Duodenal mucosa (tissue), 2 donors: ENCODE results near the gene CNTN1.

Source experiments
- H3K27ac ChIP-seq: one replicate; pipeline ENCODE4 v1.7.0; 2013; ENCODE audit warnings: low read depth, low read length
- H3K27me3 ChIP-seq, 2 donors: one replicate each; pipeline ENCODE4 v1.7.0; 2013; ENCODE audit warnings: low read length in 2 of 2, control low read depth in 1 of 2; ENCODE audit not compliant: insufficient read depth in 2 of 2, control insufficient read depth in 1 of 2
- H3K36me3 ChIP-seq, 2 donors: one replicate each; pipeline ENCODE4 v1.7.0; 2013; ENCODE audit warnings: low read length in 2 of 2, control low read depth in 1 of 2; ENCODE audit not compliant: insufficient read depth in 2 of 2, control insufficient read depth in 1 of 2
- H3K4me1 ChIP-seq, 2 donors: one replicate each; pipeline ENCODE4 v1.7.0; 2013; ENCODE audit warnings: low read length in 2 of 2, control low read depth in 1 of 2; ENCODE audit not compliant: insufficient read depth in 2 of 2, control insufficient read depth in 1 of 2
- H3K4me3 ChIP-seq, 2 donors: one replicate each; pipeline ENCODE4 v1.7.0; 2013; ENCODE audit warnings: low read length in 2 of 2, low read depth in 1 of 2
- H3K9ac ChIP-seq, 2 donors: one replicate each; pipeline ENCODE4 v1.7.0; 2013; ENCODE audit warnings: low read length in 2 of 2, low read depth in 1 of 2
- H3K9me3 ChIP-seq, 2 donors: one replicate each; pipeline ENCODE4 v1.7.0; 2013; ENCODE audit warnings: low read length in 2 of 2, control low read depth in 1 of 2; ENCODE audit not compliant: control insufficient read depth in 1 of 2

Gene CNTN1

GRCh38 chr12:40691913-40692764, at the start of gene CNTN1:
Gene CNTN1 (plus strand): TSS chr12:40692439.
- H3K4me1 ChIP-seq: no peaks in the 10 kb centered on the region
- H3K27me3 ChIP-seq: peaks cover 16 to 20% of the 10 kb centered on the region in 2 donors
- peak within 1 kb of the TSS; percentile 51 to 57 for H3K4me3 ChIP-seq
- H3K27ac ChIP-seq: no peak within 1 kb of the TSS
- H3K36me3 ChIP-seq: no peaks in the 10 kb centered on the region
- H3K9ac ChIP-seq: no peak within 1 kb of the TSS
- no peaks in the 10 kb centered on the region for H3K9me3 ChIP-seq

GRCh38 chr12:40643506-40643905, 48.7 kb upstream of the CNTN1 start:
- Histone ChIP-seq H3K27ac (no peak overlapping the region), H3K36me3 (no peaks in the 10 kb centered on the region), H3K4me3 (no peak overlapping the region), H3K4me1 (no peaks in the 10 kb centered on the region), H3K9ac (no peak overlapping the region), H3K27me3 (no peaks in the 10 kb centered on the region), H3K9me3 (no peaks in the 10 kb centered on the region)

- Histone ChIP-seq H3K27ac (no peak overlapping the region), H3K4me3 (no peak overlapping the region), H3K4me1 (no peaks in the 10 kb centered on the region), H3K9ac (no peak overlapping the region), H3K27me3 (no peaks in the 10 kb centered on the region), H3K9me3 (no peaks in the 10 kb centered on the region), H3K36me3 (no peaks in the 10 kb centered on the region)
Measured at GRCh38 chr12:40643976-40644375, 48.3 kb upstream of the CNTN1 start.

- no peaks in the 10 kb centered on the region for H3K4me1 ChIP-seq
- H3K36me3 ChIP-seq: no peaks in the 10 kb centered on the region
- H3K4me3 ChIP-seq: no peak overlapping the region
- H3K9me3 ChIP-seq: no peaks in the 10 kb centered on the region
- no peaks in the 10 kb centered on the region for H3K27me3 ChIP-seq
- no peak overlapping the region for H3K27ac ChIP-seq
- no peak overlapping the region for H3K9ac ChIP-seq
Measured at GRCh38 chr12:40644708-40645107, 47.5 kb upstream of the CNTN1 start.

- Histone ChIP-seq H3K9ac (no peak overlapping the region), H3K27ac (no peak overlapping the region), H3K27me3 (no peaks in the 10 kb centered on the region), H3K4me3 (no peak overlapping the region), H3K4me1 (no peaks in the 10 kb centered on the region), H3K9me3 (no peaks in the 10 kb centered on the region), H3K36me3 (no peaks in the 10 kb centered on the region)
Measured at GRCh38 chr12:40645361-40645760, 46.9 kb upstream of the CNTN1 start.

- Histone ChIP-seq H3K9ac (no peak overlapping the region), H3K4me1 (no peaks in the 10 kb centered on the region), H3K36me3 (no peaks in the 10 kb centered on the region), H3K4me3 (no peak overlapping the region), H3K27ac (no peak overlapping the region), H3K27me3 (no peaks in the 10 kb centered on the region), H3K9me3 (no peaks in the 10 kb centered on the region)
Measured at GRCh38 chr12:40646456-40646855, 45.8 kb upstream of the CNTN1 start.

- no peaks in the 10 kb centered on the region for H3K27me3 ChIP-seq
- no peak overlapping the region for H3K4me3 ChIP-seq
- no peaks in the 10 kb centered on the region for H3K4me1 ChIP-seq
- no peaks in the 10 kb centered on the region for H3K36me3 ChIP-seq
- no peak overlapping the region for H3K27ac ChIP-seq
- H3K9ac ChIP-seq: no peak overlapping the region
- H3K9me3 ChIP-seq: no peaks in the 10 kb centered on the region
Measured at GRCh38 chr12:40646911-40647310, 45.3 kb upstream of the CNTN1 start.

- H3K27ac ChIP-seq: no peak overlapping the region
- no peak overlapping the region for H3K9ac ChIP-seq
- no peaks in the 10 kb centered on the region for H3K36me3 ChIP-seq
- no peak overlapping the region for H3K4me3 ChIP-seq
- no peaks in the 10 kb centered on the region for H3K27me3 ChIP-seq
- H3K9me3 ChIP-seq: no peaks in the 10 kb centered on the region
- no peaks in the 10 kb centered on the region for H3K4me1 ChIP-seq
Measured at GRCh38 chr12:40647651-40648050, 44.6 kb upstream of the CNTN1 start.

GRCh38 chr12:40648519-40648918, 43.7 kb upstream of the CNTN1 start:
- Histone ChIP-seq H3K4me3 (no peak overlapping the region), H3K27me3 (no peaks in the 10 kb centered on the region), H3K9me3 (no peaks in the 10 kb centered on the region), H3K4me1 (no peaks in the 10 kb centered on the region), H3K9ac (no peak overlapping the region), H3K36me3 (no peaks in the 10 kb centered on the region), H3K27ac (no peak overlapping the region)

- H3K36me3 ChIP-seq: no peaks in the 10 kb centered on the region
- no peak overlapping the region for H3K27ac ChIP-seq
- no peaks in the 10 kb centered on the region for H3K9me3 ChIP-seq
- H3K9ac ChIP-seq: no peak overlapping the region
- H3K4me3 ChIP-seq: no peak overlapping the region
- H3K27me3 ChIP-seq: no peaks in the 10 kb centered on the region
- H3K4me1 ChIP-seq: no peaks in the 10 kb centered on the region
Measured at GRCh38 chr12:40650038-40650704, 42.1 kb upstream of the CNTN1 start.
